PC-9 (cell line): ENCODE data around the gene ABCG5. TPM values are rescaled to one million over a fixed set of nuclear protein-coding genes. Genes with fewer than 3 reads are reported as not detected.
A peak's percentile ranks its signal among the peaks of the same experiment; 100 is the strongest.

ENCODE experiments used
- BruUV-seq: library from RNA; stranded (reverse); fragments of 400-500 nt; replicated peaks from 2 replicates; lab custom pipeline; 2021; lab: Mats Ljungman, UMichigan
- CTCF ChIA-PET: fragments of 300-600 bp; sonication (Branson Sonifier 250); formaldehyde crosslinking; loops from one replicate; lab custom pipeline; 2022; ENCODE audit warnings: antibody characterized with exemption; lab: Charles Lee
- POLR2A ChIA-PET: fragments of 300-600 bp; sonication (Branson Sonifier 250); formaldehyde crosslinking; loops from one replicate; lab custom pipeline; 2022; ENCODE audit warnings: antibody characterized with exemption; ENCODE audit not compliant: unreplicated experiment; lab: Charles Lee
- DNase-seq, 2 experiments: peaks; one replicate each; pipeline versions ENCODE4 v3.0.0 to v3.0.0-alpha.2; 2015 to 2022; ENCODE audit warnings: mixed read lengths in 1 of 2
- H2AFZ ChIP-seq: fragments of 200-600 bp; sonication (generic); 2 replicates; pipeline ENCODE4 v1.8.1; 2017; ENCODE audit warnings: antibody characterized with exemption
- H3F3A ChIP-seq: fragments of 200-600 bp; sonication (generic); 2 replicates; pipeline ENCODE4 v1.8.1; 2017; ENCODE audit warnings: antibody characterized with exemption, mild to moderate bottlenecking, low read depth; ENCODE audit not compliant: insufficient read depth
- H3K27ac ChIP-seq: fragments of 200-600 bp; sonication (generic); 2 replicates; pipeline ENCODE4 v1.6.1; 2016; ENCODE audit warnings: mixed run types
- H3K27me3 ChIP-seq: fragments of 200-600 bp; sonication (generic); 2 replicates; pipeline ENCODE4 v1.6.1; 2016; ENCODE audit warnings: low read depth, mixed run types; ENCODE audit not compliant: insufficient read depth
- H3K36me3 ChIP-seq: fragments of 200-600 bp; sonication (generic); 2 replicates; pipeline ENCODE4 v1.6.1; 2016; ENCODE audit warnings: low read depth, mixed run types
- H3K4me1 ChIP-seq: fragments of 200-600 bp; sonication (generic); replicated peaks from 2 replicates; pipeline ENCODE4 v1.6.1; 2016; ENCODE audit warnings: mixed run types; ENCODE audit not compliant: insufficient read depth
- H3K4me2 ChIP-seq: fragments of 200-600 bp; sonication (generic); 2 replicates; pipeline ENCODE4 v1.6.1; 2017; ENCODE audit warnings: mixed run types
- H3K4me3 ChIP-seq: fragments of 200-600 bp; sonication (generic); 2 replicates; pipeline ENCODE4 v1.6.1; 2016; ENCODE audit warnings: mixed run types
- H3K79me2 ChIP-seq: fragments of 200-600 bp; sonication (generic); 2 replicates; pipeline ENCODE4 v1.6.1; 2017; ENCODE audit warnings: low read depth, mixed run types
- H3K9me2 ChIP-seq: fragments of 200-600 bp; sonication (generic); 2 replicates; pipeline ENCODE4 v1.8.1; 2017; ENCODE audit warnings: mild to moderate bottlenecking; ENCODE audit not compliant: insufficient read depth
- H3K9me3 ChIP-seq: fragments of 200-600 bp; sonication (generic); 2 replicates; pipeline ENCODE4 v1.8.1; 2016; ENCODE audit warnings: low read depth; ENCODE audit not compliant: insufficient read depth
- H4K20me1 ChIP-seq: fragments of 200-600 bp; sonication (generic); 2 replicates; pipeline ENCODE4 v1.8.1; 2017; ENCODE audit not compliant: insufficient read depth
- CTCF ChIP-seq: fragments of 200-600 bp; sonication (generic); conservative IDR thresholded peaks from 2 replicates; pipeline ENCODE4 v1.6.1; 2017; ENCODE audit warnings: mixed run types, antibody characterized with exemption, mild to moderate bottlenecking, moderate library complexity
- EZH2 ChIP-seq: fragments of 200-600 bp; sonication (generic); IDR thresholded peaks from 2 replicates; pipeline ENCODE4 v1.8.0; 2017; ENCODE audit warnings: antibody characterized with exemption, low read depth
- intact Hi-C: fragments of 100-400 bp; cut with micrococcal nuclease; formaldehyde crosslinking; loops from one replicate; pipeline ENCODE4 v1.10.0; 2022; ENCODE audit not compliant: unreplicated experiment
- total RNA-seq: library from RNA; stranded (reverse); gene quantifications from 2 replicates; pipeline ENCODE4 v1.2.3, GENCODE V29; 2021

Gene ABCG5
- total RNA-seq, 1 experiment from 2014 or later, result not detected

- intact Hi-C loops, result no loop called here
- no peaks in the 10 kb centered on the region for H3F3A ChIP-seq
Measured at GRCh38 chr2:43851011-43851980, 12.7 kb upstream of the ABCG5 start.

GRCh38 chr2:43848214-43848613 lies 9.6 kb upstream of the ABCG5 start:
- no peaks in the 10 kb centered on the region for H4K20me1 ChIP-seq
- CTCF ChIA-PET, result no interaction called here
- DNase-seq, result peak in 1 of 2 experiments; percentile 84
- H2AFZ ChIP-seq, result peak overlapping the region; percentile 21; the same call in 1 of the 2 replicates
- TF ChIP-seq EZH2 (no peak), CTCF (no peak)
- BruUV-seq, result no TSS peak
- POLR2A ChIA-PET, result interaction anchor here (0.6 kb wide), 1 partner anchor 837 kb away, joined by 3 read pairs; no protein-coding TSS in a partner anchor
- H3K4me1 ChIP-seq, result peaks cover 5% of the 10 kb centered on the region; the same call in 1 of the 2 replicates
- H3K4me3 ChIP-seq, result no peak overlapping the region
- no peaks in the 10 kb centered on the region for H3F3A ChIP-seq
- peaks cover 28% of the 10 kb centered on the region; the same call in 1 of the 2 replicates for H3K27me3 ChIP-seq
- H3K79me2 ChIP-seq, result no peaks in the 10 kb centered on the region
- H3K27ac ChIP-seq, result no peak overlapping the region
- H3K36me3 ChIP-seq, result no peaks in the 10 kb centered on the region
- peak overlapping the region; percentile 7 for H3K4me2 ChIP-seq
- no peaks in the 10 kb centered on the region for H3K9me3 ChIP-seq
- H3K9me2 ChIP-seq, result no peaks in the 10 kb centered on the region
- intact Hi-C loops, result no loop called here

More at GRCh38 chr2:43851011-43851980, 12.7 kb upstream of the ABCG5 start:
- ChIA-PET CTCF (interaction anchor here (0.6 kb wide), 1 partner anchor 24 kb away, joined by 3 read pairs; no protein-coding TSS in a partner anchor), POLR2A (interaction anchor here (0.6 kb wide), 1 partner anchor 520 kb away, joined by 3 read pairs; no protein-coding TSS in a partner anchor)
- no peaks in the 10 kb centered on the region for H3K36me3 ChIP-seq
- no peak overlapping the region for H3K27ac ChIP-seq
- no peak for DNase-seq
- peaks cover 5% of the 10 kb centered on the region; the same call in 1 of the 2 replicates for H3K4me1 ChIP-seq
- H3K9me3 ChIP-seq, result no peaks in the 10 kb centered on the region
- H4K20me1 ChIP-seq, result no peaks in the 10 kb centered on the region
- no peak overlapping the region for H3K4me2 ChIP-seq
- H3K4me3 ChIP-seq, result no peak overlapping the region
- TF ChIP-seq CTCF (no peak), EZH2 (no peak)
- no peaks in the 10 kb centered on the region for H3K79me2 ChIP-seq
- H3K27me3 ChIP-seq, result peaks cover 51% of the 10 kb centered on the region
- no peak overlapping the region for H2AFZ ChIP-seq
- no TSS peak for BruUV-seq
- H3K9me2 ChIP-seq, result no peaks in the 10 kb centered on the region

GRCh38 chr2:43846140-43846793 lies 7.6 kb upstream of the ABCG5 start:
- peaks cover 30% of the 10 kb centered on the region; the same call in 1 of the 2 replicates for H3K27me3 ChIP-seq
- H4K20me1 ChIP-seq, result no peaks in the 10 kb centered on the region
- H3F3A ChIP-seq, result no peaks in the 10 kb centered on the region
- H3K4me1 ChIP-seq, result peaks cover 5% of the 10 kb centered on the region; the same call in 1 of the 2 replicates
- POLR2A ChIA-PET, result interaction anchor here (0.5 kb wide), 1 partner anchor 21 kb away, joined by 5 read pairs; no protein-coding TSS in a partner anchor
- H3K4me3 ChIP-seq, result no peak overlapping the region
- DNase-seq, result no peak
- no peaks in the 10 kb centered on the region for H3K9me3 ChIP-seq
- no peak for TF ChIP-seq CTCF
- no peak for TF ChIP-seq EZH2
- no peak overlapping the region for H3K27ac ChIP-seq
- H3K9me2 ChIP-seq, result no peaks in the 10 kb centered on the region
- no peak overlapping the region for H3K4me2 ChIP-seq
- H3K79me2 ChIP-seq, result no peaks in the 10 kb centered on the region
- intact Hi-C loops, result no loop called here
- H3K36me3 ChIP-seq, result no peaks in the 10 kb centered on the region
- no TSS peak for BruUV-seq
- CTCF ChIA-PET, result no interaction called here
- no peak overlapping the region for H2AFZ ChIP-seq
